T-cell (primary cell): ENCODE results near the gene LSM2. TPM values are rescaled to one million over a fixed set of nuclear protein-coding genes. Genes with fewer than 3 reads are reported as not detected.
"Not testable (repeated sequence)": the region's sequence is repeated elsewhere in the genome, so short reads cannot be mapped to it uniquely, and the experiment has no call there.

Experiments used
- ATAC-seq, 4 experiments: fragments of 200-7000 bp in 3 of 4; fragments of 150-1000 bp in 1 of 4; cut with Tn5 transposase; replicated peaks in 1 of 4; 1 replicate in 3 of 4; 2 replicates in 1 of 4; pipeline ENCODE4 v1.10.0; 2021; ENCODE audit warnings: moderate library complexity in 3 of 4, mild to moderate bottlenecking in 2 of 4, moderate number of reproducible peaks in 1 of 4
- CTCF ChIA-PET, 2 donors: fragments of 300-600 bp; sonication (Branson Sonifier 250); formaldehyde crosslinking; loops; one replicate each; lab custom pipeline; 2022; ENCODE audit warnings: antibody characterized with exemption in 2 of 2; lab: Charles Lee
- POLR2A ChIA-PET, 2 donors: fragments of 300-600 bp; sonication (Branson Sonifier 250); formaldehyde crosslinking; loops; one replicate each; lab custom pipeline; 2022; ENCODE audit warnings: antibody characterized with exemption in 2 of 2; lab: Charles Lee
- DNase-seq, 35 experiments: peaks; one replicate each; pipeline versions ENCODE4 v3.0.0 to v3.0.0-alpha.2; 2013 to 2023
- H3K27ac ChIP-seq: one replicate; pipeline ENCODE4 v1.5.1; 2013; ENCODE audit warnings: low read length
- H3K27me3 ChIP-seq, 2 experiments: replicated peaks in 1 of 2; 1 replicate in 1 of 2; 2 replicates in 1 of 2; pipeline versions ENCODE4 v1.6.1 to v1.7.0; 2013; ENCODE audit warnings: low read length in 1 of 2, mixed read lengths in 1 of 2; ENCODE audit not compliant: control insufficient read depth in 2 of 2, insufficient read depth in 2 of 2; ENCODE audit errors: extremely low read depth in 1 of 2
- H3K36me3 ChIP-seq, 2 donors: 1 replicate in 1 of 2; 2 replicates in 1 of 2; pipeline versions ENCODE4 v1.6.1 to v1.7.0; 2013; ENCODE audit warnings: low read length in 1 of 2; ENCODE audit not compliant: control insufficient read depth in 2 of 2, insufficient read depth in 1 of 2; ENCODE audit errors: extremely low read depth in 1 of 2
- H3K4me1 ChIP-seq, 2 experiments: 1 replicate in 1 of 2; 2 replicates in 1 of 2; pipeline versions ENCODE4 v1.6.1 to v1.7.0; 2013; ENCODE audit warnings: low read length in 2 of 2, mixed read lengths in 1 of 2; ENCODE audit not compliant: insufficient read depth in 2 of 2, control insufficient read depth in 1 of 2; ENCODE audit errors: extremely low read depth in 1 of 2
- H3K4me3 ChIP-seq, 2 donors: 1 replicate in 1 of 2; 2 replicates in 1 of 2; pipeline versions ENCODE4 v1.5.1 to v1.7.0; 2013; ENCODE audit warnings: mild to moderate bottlenecking in 2 of 2, low read length in 1 of 2, moderate library complexity in 1 of 2; ENCODE audit not compliant: control insufficient read depth in 1 of 2; ENCODE audit errors: extremely low read depth in 1 of 2
- H3K9me3 ChIP-seq: 2 replicates; pipeline ENCODE4 v1.7.0; 2013
- H3K27ac Mint-ChIP-seq, 2 donors: one replicate each; pipeline ENCODE4 v1.8.0; 2020 to 2021; ENCODE audit warnings: mild to moderate bottlenecking in 2 of 2, mixed read lengths in 2 of 2
- H3K27me3 Mint-ChIP-seq, 2 donors: one replicate each; pipeline ENCODE4 v1.8.0; 2021 to 2022; ENCODE audit warnings: mixed read lengths in 2 of 2
- H3K36me3 Mint-ChIP-seq: one replicate; pipeline ENCODE4 v1.8.0; 2021; ENCODE audit warnings: mixed read lengths
- H3K4me1 Mint-ChIP-seq, 3 donors: one replicate each; pipeline ENCODE4 v1.8.0; 2020 to 2022; ENCODE audit warnings: mixed read lengths in 3 of 3, mild to moderate bottlenecking in 1 of 3
- H3K4me3 Mint-ChIP-seq, 3 donors: one replicate each; pipeline ENCODE4 v1.8.0; 2020 to 2022; ENCODE audit warnings: mild to moderate bottlenecking in 3 of 3, mixed read lengths in 3 of 3, moderate library complexity in 3 of 3
- H3K9me3 Mint-ChIP-seq, 3 donors: one replicate each; pipeline ENCODE4 v1.8.0; 2020 to 2022; ENCODE audit warnings: mixed read lengths in 3 of 3
- WGBS: methylation state at CpG from one replicate; pipeline ENCODE4 v1.1.5; 2013; ENCODE audit warnings: missing lambda C conversion rate; ENCODE audit not compliant: insufficient coverage; 5-methylcytosine and 5-hydroxymethylcytosine counted together
- total RNA-seq, 35 experiments: library from RNA in 6 of 35; stranded (reverse) in 6 of 35; fragments of 120-200 nt in 1 of 35; gene quantifications; one replicate each; pipeline versions ENCODE4 v1.2.1 to v1.2.4 and lab custom pipeline; 2013 to 2026

Gene LSM2
- total RNA-seq, 5 donors from 2014 or later (not counting 1 experiment from before 2014, with no cell fraction given) = 24.2 to 36.4 (median 30.6) TPM

DNA sequence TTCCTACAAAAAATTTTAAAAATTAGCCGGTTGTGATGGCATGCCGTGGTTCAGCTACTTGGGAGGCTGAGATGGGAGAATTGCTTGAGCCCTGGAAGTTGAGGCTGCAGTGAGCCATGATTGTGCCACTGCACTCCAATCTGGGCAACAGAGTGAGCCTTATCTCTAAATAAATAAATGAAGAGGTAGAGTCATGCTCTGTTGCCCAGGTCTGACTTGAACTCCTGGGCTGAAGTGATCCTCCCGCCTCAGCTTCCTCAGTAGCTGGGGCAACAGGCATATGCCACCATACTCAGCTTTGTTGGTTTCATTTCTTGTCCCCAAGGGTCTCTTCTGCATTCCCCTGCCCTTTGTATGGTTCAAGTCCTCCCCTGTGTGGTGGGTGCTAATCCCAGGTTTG, 37.7 kb upstream of the LSM2 start:
- peaks cover 0 to 8% (median under 1%) of the 10 kb centered on the region in 3 donors for H3K4me1 Mint-ChIP-seq
- WGBS = 100% methylated on average over 1 of the region's 3 CpGs
- H3K4me3 ChIP-seq = no peak overlapping the region
- no peak for ATAC-seq
- ChIA-PET CTCF (interaction anchor here in 1 of 2 donors (0.6 to 1.6 kb wide), 2 partner anchors 51 to 293 kb away, joined by 4 to 8 read pairs; no protein-coding TSS in a partner anchor), POLR2A (interaction anchor here in 1 of 2 donors (0.6 kb wide), 1 partner anchor 955 kb away, joined by 6 read pairs; no protein-coding TSS in a partner anchor)
- no peak overlapping the region for H3K27ac Mint-ChIP-seq
- no peak overlapping the region for H3K27ac ChIP-seq
- H3K36me3 Mint-ChIP-seq = peaks cover 10% of the 10 kb centered on the region
- no peaks in the 10 kb centered on the region for H3K4me1 ChIP-seq
- H3K4me3 Mint-ChIP-seq = no peak overlapping the region
- H3K27me3 Mint-ChIP-seq = no peaks in the 10 kb centered on the region
- no peaks in the 10 kb centered on the region for H3K9me3 ChIP-seq
- peaks cover 5 to 15% of the 10 kb centered on the region in 2 donors for H3K36me3 ChIP-seq
- H3K9me3 Mint-ChIP-seq = no peaks in the 10 kb centered on the region
- H3K27me3 ChIP-seq = no peaks in the 10 kb centered on the region
- DNase-seq = no peak

DNA sequence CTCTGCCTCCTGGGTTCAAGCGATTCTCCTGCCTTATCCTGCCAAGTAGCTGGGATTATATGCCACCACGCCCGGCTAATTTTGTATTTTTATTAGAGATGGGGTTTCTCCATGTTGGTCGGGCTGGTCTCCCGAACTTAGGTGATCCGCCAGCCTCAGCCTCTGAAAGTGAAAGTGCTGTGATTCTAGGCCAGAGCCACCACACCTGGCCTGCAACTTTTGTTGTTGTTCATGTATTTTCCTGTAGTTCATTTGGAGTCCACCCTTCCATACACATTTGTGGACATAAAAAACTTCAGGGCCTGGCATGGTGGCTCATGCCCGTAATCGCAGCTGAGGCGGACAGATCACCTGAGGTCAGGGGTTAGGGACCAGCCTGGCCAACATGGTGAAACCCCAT, 35.3 kb upstream of the LSM2 start:
- ChIA-PET CTCF (no interaction called here), POLR2A (no interaction called here)
- H3K4me1 ChIP-seq = peaks cover 10 to 20% of the 10 kb centered on the region in 2 experiments
- H3K9me3 Mint-ChIP-seq = no peaks in the 10 kb centered on the region
- H3K27me3 Mint-ChIP-seq = no peaks in the 10 kb centered on the region
- peaks cover 22% of the 10 kb centered on the region for H3K36me3 Mint-ChIP-seq
- no peak overlapping the region for H3K27ac ChIP-seq
- no peak overlapping the region for H3K4me3 ChIP-seq
- peaks cover 20 to 24% (median 21%) of the 10 kb centered on the region in 3 donors for H3K4me1 Mint-ChIP-seq
- peak overlapping the region in 1 of 2 donors; percentile 39 for H3K27ac Mint-ChIP-seq
- WGBS = 96% methylated on average over 7 of the region's 9 CpGs
- DNase-seq = no peak
- no peak for ATAC-seq
- no peaks in the 10 kb centered on the region for H3K27me3 ChIP-seq
- H3K36me3 ChIP-seq = peaks cover 5 to 39% of the 10 kb centered on the region in 2 donors
- no peak overlapping the region for H3K4me3 Mint-ChIP-seq
- H3K9me3 ChIP-seq = no peaks in the 10 kb centered on the region

DNA sequence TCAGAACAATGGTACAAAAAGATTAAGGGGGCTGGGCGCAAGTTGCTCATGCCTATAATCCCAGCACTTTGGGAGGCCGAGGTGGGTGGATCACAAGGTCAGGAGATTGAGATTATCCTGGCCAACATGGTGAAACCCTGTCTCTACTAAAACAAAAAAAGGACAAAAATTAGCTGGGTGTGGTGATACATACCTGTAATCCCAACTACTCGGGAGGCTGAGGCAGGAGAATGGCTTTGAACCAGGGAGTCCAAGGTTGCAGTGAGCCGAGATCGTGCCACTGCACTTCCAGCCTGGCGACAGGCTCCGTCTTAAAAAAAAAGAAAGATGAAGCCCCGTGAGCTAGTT, 33.0 kb upstream of the LSM2 start:
- ChIA-PET CTCF (interaction anchor here (0.6 to 2.3 kb wide), 2 partner anchors 23 to 51 kb away, joined by 3 to 5 read pairs; partner anchors contain the start of gene NEU1 (in 1 of the 2)), POLR2A (interaction anchor here in 1 of 2 donors (0.5 kb wide), 1 partner anchor 1225 kb away, joined by 7 read pairs; no protein-coding TSS in a partner anchor)
- not testable (repeated sequence) for H3K4me3 Mint-ChIP-seq, H3K27me3 ChIP-seq, H3K27me3 Mint-ChIP-seq, H3K4me3 ChIP-seq, H3K9me3 ChIP-seq, H3K27ac ChIP-seq, DNase-seq, H3K9me3 Mint-ChIP-seq, ATAC-seq
- 91% methylated on average over 4 of the region's 8 CpGs for WGBS
- peak overlapping the region in 1 of 2 donors; percentile 48 for H3K27ac Mint-ChIP-seq
- peaks cover 33% of the 10 kb centered on the region for H3K36me3 Mint-ChIP-seq
- peaks cover 17 to 40% of the 10 kb centered on the region in 2 experiments for H3K4me1 ChIP-seq
- peaks cover 35 to 39% (median 36%) of the 10 kb centered on the region in 3 donors for H3K4me1 Mint-ChIP-seq
- H3K36me3 ChIP-seq = peaks cover 5 to 44% of the 10 kb centered on the region in 2 donors

DNA sequence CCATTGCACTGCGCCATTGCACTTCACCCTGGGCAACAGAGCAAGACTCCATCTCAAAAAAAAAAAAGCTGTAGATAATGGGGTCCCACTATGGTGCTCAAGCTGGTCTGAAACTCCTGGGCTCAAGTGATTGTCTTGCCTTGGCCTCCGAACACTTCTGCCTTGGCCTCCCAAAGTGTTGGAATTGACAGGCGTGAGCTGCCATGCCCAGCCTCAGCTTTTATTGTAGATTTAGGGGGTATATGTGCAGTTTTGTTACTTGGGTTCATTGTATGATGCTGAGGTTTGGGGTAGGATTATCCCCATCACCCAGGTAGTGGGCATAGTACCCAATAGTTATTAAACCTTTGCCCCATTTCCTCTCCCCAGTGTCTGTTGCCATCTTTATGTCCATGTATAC, 32.2 kb upstream of the LSM2 start:
- Histone ChIP-seq H3K36me3 (peaks cover 5 to 44% of the 10 kb centered on the region in 2 donors), H3K9me3 (no peaks in the 10 kb centered on the region), H3K4me3 (no peak overlapping the region), H3K27ac (no peak overlapping the region), H3K4me1 (peaks cover 17 to 43% of the 10 kb centered on the region in 2 experiments), H3K27me3 (no peaks in the 10 kb centered on the region)
- WGBS = 92% methylated on average over 2 of the region's 3 CpGs
- CTCF ChIA-PET = interaction anchor here (0.5 to 2.3 kb wide), 5 partner anchors 21 to 237 kb away, joined by 3 to 5 read pairs (median 5); partner anchors contain the start of gene NEU1 (in 1 of the 2)
- Mint-ChIP-seq H3K4me1 (peaks cover 35 to 45% (median 44%) of the 10 kb centered on the region in 3 donors), H3K36me3 (peaks cover 33% of the 10 kb centered on the region), H3K9me3 (no peaks in the 10 kb centered on the region), H3K27me3 (no peaks in the 10 kb centered on the region), H3K27ac (peak overlapping the region in 1 of 2 donors; percentile 48), H3K4me3 (no peak overlapping the region)
- POLR2A ChIA-PET = no interaction called here
- ATAC-seq (no peak), DNase-seq (no peak)

DNA sequence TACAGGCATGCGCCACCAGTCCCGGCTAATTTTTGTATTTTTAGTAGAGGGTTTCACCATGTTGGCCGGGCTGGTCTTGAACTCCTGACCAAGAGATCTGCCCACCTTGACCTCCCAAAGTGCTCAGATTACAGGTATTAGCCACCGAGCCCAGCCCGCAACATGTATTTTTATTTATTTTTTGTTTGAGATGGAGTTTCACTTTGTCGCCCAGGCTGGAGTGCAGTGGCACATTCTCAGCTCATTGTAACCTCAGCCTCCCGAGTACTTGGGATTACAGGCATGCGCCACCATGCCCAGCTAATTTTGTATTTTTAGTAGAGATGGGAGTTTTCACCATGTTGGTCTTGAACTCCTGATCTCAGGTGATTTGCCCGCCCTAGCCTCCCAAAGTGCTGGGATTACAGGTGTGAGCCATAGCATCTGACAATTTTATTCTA, 31.4 kb upstream of the LSM2 start:
- Mint-ChIP-seq H3K27ac (peak overlapping the region; percentile 98 to 100), H3K4me3 (peak overlapping the region; percentile 13 to 98 (median 21)), H3K36me3 (peaks cover 33% of the 10 kb centered on the region), H3K4me1 (peaks cover 35 to 47% (median 44%) of the 10 kb centered on the region in 3 donors)
- Histone ChIP-seq H3K27ac (peak overlapping the region; percentile 97), H3K4me1 (peaks cover 17 to 49% of the 10 kb centered on the region in 2 experiments), H3K4me3 (peak overlapping the region in 1 of 2 donors; percentile 10), H3K36me3 (peaks cover 5 to 44% of the 10 kb centered on the region in 2 donors)
- not testable (repeated sequence) for DNase-seq, H3K9me3 Mint-ChIP-seq, ATAC-seq, H3K9me3 ChIP-seq, H3K27me3 ChIP-seq, H3K27me3 Mint-ChIP-seq
- POLR2A ChIA-PET = interaction anchor here in 1 of 2 donors (0.7 kb wide), 1 partner anchor 285 kb away, joined by 5 read pairs; no protein-coding TSS in a partner anchor
- CTCF ChIA-PET = interaction anchor here (0.6 to 2.3 kb wide), 3 partner anchors 22 to 50 kb away, joined by 3 to 5 read pairs (median 4); partner anchors contain the start of gene NEU1 (in 1 of the 2)
- WGBS = 61% methylated on average over 3 of the region's 9 CpGs

DNA sequence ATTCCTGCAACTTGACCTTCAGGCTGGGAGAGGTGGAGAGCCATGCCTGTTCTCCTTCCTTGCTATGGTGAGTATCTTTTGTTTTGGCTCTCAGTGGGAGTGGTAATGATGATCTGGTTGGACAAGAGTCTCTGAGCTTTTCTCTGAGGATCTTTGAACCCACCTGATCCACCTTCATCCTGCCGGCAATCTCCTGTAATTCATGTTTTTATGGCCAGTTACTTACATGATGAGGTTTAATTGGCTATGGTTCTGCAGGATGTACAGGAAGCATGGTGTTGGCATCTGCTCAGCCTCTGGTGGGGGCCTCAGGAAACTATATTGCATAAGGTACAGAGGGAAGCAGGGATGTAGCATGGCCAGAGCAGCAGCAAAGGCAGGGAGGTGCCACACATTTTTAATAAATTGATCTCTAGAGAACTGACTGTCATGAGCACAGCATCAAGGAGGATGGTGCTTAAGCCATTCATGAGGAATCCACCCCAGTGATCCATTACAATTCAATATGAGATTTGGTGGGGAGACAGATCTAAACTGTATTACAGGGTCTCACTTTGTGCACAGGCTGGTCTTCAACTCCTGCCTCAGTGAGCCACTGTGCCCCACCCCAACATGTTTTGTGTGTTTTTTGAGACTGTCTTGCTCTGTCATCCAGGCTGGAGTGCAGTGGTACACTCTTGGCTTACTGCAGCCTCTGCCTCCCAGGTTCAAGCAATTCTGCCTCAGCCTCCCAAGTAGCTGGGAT, 30.8 kb upstream of the LSM2 start:
- Histone ChIP-seq H3K36me3 (peaks cover 5 to 44% of the 10 kb centered on the region in 2 donors), H3K27me3 (no peaks in the 10 kb centered on the region), H3K4me3 (peak overlapping the region; percentile 46 to 97), H3K27ac (peak overlapping the region; percentile 97), H3K9me3 (no peaks in the 10 kb centered on the region), H3K4me1 (peaks cover 17 to 49% of the 10 kb centered on the region in 2 experiments)
- Mint-ChIP-seq H3K4me3 (peak overlapping the region; percentile 94 to 98 (median 98)), H3K4me1 (peaks cover 36 to 50% (median 44%) of the 10 kb centered on the region in 3 donors), H3K27ac (peak overlapping the region; percentile 98 to 100), H3K9me3 (no peaks in the 10 kb centered on the region), H3K36me3 (peaks cover 33% of the 10 kb centered on the region), H3K27me3 (no peaks in the 10 kb centered on the region)
- ChIA-PET CTCF (interaction anchor here (0.6 to 1.1 kb wide), 3 partner anchors 9 to 107 kb away, joined by 3 to 4 read pairs (median 3); no protein-coding TSS in a partner anchor), POLR2A (interaction anchor here in 1 of 2 donors (0.7 to 0.8 kb wide), 2 partner anchors 9 to 285 kb away, joined by 3 to 5 read pairs; no protein-coding TSS in a partner anchor)
- no peak for DNase-seq
- no CpG with 5 or more reads among the region's 1 CpG for WGBS
- ATAC-seq = no peak
